ENCODE data around the gene RING1. TPM values are rescaled to one million over a fixed set of nuclear protein-coding genes. Genes with fewer than 3 reads are reported as not detected.

Gene RING1
- total RNA-seq, 4 donors from 2014 or later: 15.0 to 25.3 (median 20.6) TPM

DNA sequence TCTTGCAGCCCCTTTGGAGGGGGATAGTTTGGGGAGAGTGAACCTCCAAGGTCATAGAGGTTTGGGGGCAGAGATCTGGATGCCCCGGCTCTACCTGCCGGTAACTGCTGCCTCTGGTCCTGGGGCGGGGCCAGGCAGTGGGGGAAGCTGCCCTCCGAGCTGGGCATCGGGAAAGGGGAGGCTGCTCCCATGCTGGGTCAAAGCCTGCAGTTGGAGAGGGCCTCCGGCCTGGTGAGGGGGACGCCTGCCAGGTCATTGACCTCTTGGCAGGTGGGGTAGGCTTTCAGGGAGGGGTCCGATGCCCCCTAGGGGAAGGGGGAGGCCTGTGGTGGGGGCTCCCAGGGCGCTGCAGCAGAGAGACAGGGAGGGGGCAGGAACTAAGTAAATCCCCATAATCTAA is 23.1 kb upstream of the RING1 start:
- 71% methylated on average over 9 of the region's 9 CpGs for WGBS
- TF ChIP-seq EP300 (IDR thresholded peaks at IDR 0.05) (no peak), CTCF (IDR thresholded peaks at IDR 0.05) (no peak), POLR2A (IDR thresholded peaks at IDR 0.05; ENCODE audit: low read depth) (no peak), POLR2AphosphoS5 (IDR thresholded peaks at IDR 0.05) (no peak)
- Histone ChIP-seq H3K36me3 (no peaks in the 10 kb centered on the region), H3K27me3 (peaks cover 0 to 54% (median 2%) of the 10 kb centered on the region in 4 donors), H3K4me3 (no peak overlapping the region), H3K9me3 (no peaks in the 10 kb centered on the region), H3K27ac (replicated peaks in 1 of 4) (no peak overlapping the region), H3K4me1 (no peaks in the 10 kb centered on the region)
- intact Hi-C loops (cut with DNase I): no loop called here
- DNase-seq (ENCODE audit: extremely low spot score): no peak

- H3K9me3 ChIP-seq: no peaks in the 10 kb centered on the region
- no peaks in the 10 kb centered on the region for H3K4me1 ChIP-seq
- intact Hi-C loops (cut with DNase I): no loop called here
- peaks cover 0 to 60% (median 4%) of the 10 kb centered on the region in 4 donors for H3K27me3 ChIP-seq
- WGBS: 87% methylated on average over 4 of the region's 4 CpGs
- TF ChIP-seq EP300 (IDR thresholded peaks at IDR 0.05): no peak
- H3K4me3 ChIP-seq: no peak overlapping the region
- H3K36me3 ChIP-seq: no peaks in the 10 kb centered on the region
- DNase-seq (ENCODE audit: extremely low spot score): no peak
- no peak overlapping the region for H3K27ac ChIP-seq (replicated peaks in 1 of 4)
Measured at GRCh38 chr6:33185654-33186187, 22.6 kb upstream of the RING1 start.

- WGBS: 86% methylated on average over 1 of the region's 1 CpG
- no peaks in the 10 kb centered on the region for H3K9me3 ChIP-seq
- DNase-seq (ENCODE audit: extremely low spot score): no peak
- TF ChIP-seq POLR2AphosphoS5 (IDR thresholded peaks at IDR 0.05): no peak
- no peak for TF ChIP-seq POLR2A (IDR thresholded peaks at IDR 0.05; ENCODE audit: low read depth)
- no peak for TF ChIP-seq CTCF (IDR thresholded peaks at IDR 0.05)
- TF ChIP-seq EP300 (IDR thresholded peaks at IDR 0.05): no peak
- H3K27ac ChIP-seq (replicated peaks in 1 of 4): no peak overlapping the region
- intact Hi-C loops (cut with DNase I): no loop called here
- H3K27me3 ChIP-seq: peaks cover 0 to 77% (median 5%) of the 10 kb centered on the region in 4 donors
- no peak overlapping the region for H3K4me3 ChIP-seq
- peaks cover 10 to 16% (median 15%) of the 10 kb centered on the region in 4 donors for H3K4me1 ChIP-seq
- no peaks in the 10 kb centered on the region for H3K36me3 ChIP-seq
Measured at GRCh38 chr6:33187809-33188208, 20.5 kb upstream of the RING1 start.

GRCh38 chr6:33189164-33189563 is 19.1 kb upstream of the RING1 start:
- 90% methylated on average over 6 of the region's 8 CpGs for WGBS
- TF ChIP-seq CTCF (IDR thresholded peaks at IDR 0.05): no peak
- TF ChIP-seq EP300 (IDR thresholded peaks at IDR 0.05): no peak
- no peak for TF ChIP-seq POLR2A (IDR thresholded peaks at IDR 0.05; ENCODE audit: low read depth)
- Histone ChIP-seq H3K36me3 (peaks cover 0 to 6% (median 3%) of the 10 kb centered on the region in 4 donors), H3K27me3 (peaks cover 0 to 77% (median 5%) of the 10 kb centered on the region in 4 donors), H3K4me3 (no peak overlapping the region), H3K4me1 (peaks cover 15 to 26% (median 23%) of the 10 kb centered on the region in 4 donors), H3K27ac (replicated peaks in 1 of 4) (no peak overlapping the region), H3K9me3 (no peaks in the 10 kb centered on the region)
- intact Hi-C loops (cut with DNase I): no loop called here
- DNase-seq (ENCODE audit: extremely low spot score): no peak

DNA sequence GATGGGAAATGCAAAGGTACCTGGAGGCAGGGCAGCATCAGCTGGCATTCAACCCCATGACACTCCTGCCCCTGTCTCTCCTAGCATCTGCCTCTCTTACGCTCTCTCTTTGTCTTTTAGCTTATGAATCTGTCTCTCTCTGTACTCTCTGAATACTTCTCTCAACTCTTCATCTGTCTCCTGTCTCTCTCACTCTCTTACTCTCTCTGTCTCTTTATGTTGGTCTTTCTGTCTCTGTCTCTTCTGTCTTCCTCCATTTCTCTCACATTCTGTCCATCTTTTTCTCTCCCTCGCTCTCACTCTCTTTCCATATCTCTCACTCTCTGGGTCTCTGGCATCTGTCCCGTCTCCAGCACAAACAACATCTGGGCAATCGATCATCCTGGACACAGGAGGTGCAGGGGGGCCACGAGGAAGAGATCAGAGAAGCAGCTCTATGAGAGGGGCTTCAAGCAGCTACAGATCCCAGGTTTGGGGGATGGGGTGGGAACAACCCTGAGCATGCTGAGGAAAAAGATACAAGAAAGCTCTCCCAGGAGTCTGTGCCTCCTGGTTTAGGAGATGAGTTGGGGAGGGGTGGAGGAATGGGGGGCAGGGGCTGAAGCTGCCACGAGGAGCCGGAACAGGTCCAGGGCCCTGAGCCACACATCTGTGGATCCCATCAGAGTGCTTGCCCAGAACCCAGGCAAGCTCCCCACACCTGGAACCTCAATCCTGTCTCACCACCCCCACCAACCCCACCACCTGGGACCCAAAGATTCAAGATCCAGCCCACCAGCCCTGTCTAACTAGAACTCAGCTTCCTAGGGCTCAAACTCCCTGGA is 18.5 kb upstream of the RING1 start:
- peaks cover 0 to 74% (median 5%) of the 10 kb centered on the region in 4 donors for H3K27me3 ChIP-seq
- WGBS: 52% methylated on average over 7 of the region's 7 CpGs
- no peak overlapping the region for H3K4me3 ChIP-seq
- H3K4me1 ChIP-seq: peaks cover 15 to 26% (median 23%) of the 10 kb centered on the region in 4 donors
- TF ChIP-seq POLR2AphosphoS5 (IDR thresholded peaks at IDR 0.05): no peak
- TF ChIP-seq EP300 (IDR thresholded peaks at IDR 0.05): no peak
- no peak for TF ChIP-seq POLR2A (IDR thresholded peaks at IDR 0.05; ENCODE audit: low read depth)
- TF ChIP-seq CTCF (IDR thresholded peaks at IDR 0.05): no peak
- H3K9me3 ChIP-seq: no peaks in the 10 kb centered on the region
- DNase-seq (ENCODE audit: extremely low spot score): no peak
- no peak overlapping the region for H3K27ac ChIP-seq (replicated peaks in 1 of 4)
- peaks cover 2 to 13% (median 10%) of the 10 kb centered on the region in 4 donors for H3K36me3 ChIP-seq
- intact Hi-C loops (cut with DNase I): loop anchor here (5.0 kb wide), 1 partner anchor 57 kb away; no protein-coding TSS in a partner anchor
